Measurements from ENCODE around the gene ZW10. TPM values are rescaled to one million over a fixed set of nuclear protein-coding genes. Genes with fewer than 3 reads are reported as not detected.
"Not testable (repeated sequence)": the region's sequence is repeated elsewhere in the genome, so short reads cannot be mapped to it uniquely, and the experiment has no call there.

Gene ZW10
- total RNA-seq, 4 donors from 2014 or later = 8.8 to 10.9 (median 9.4) TPM

DNA sequence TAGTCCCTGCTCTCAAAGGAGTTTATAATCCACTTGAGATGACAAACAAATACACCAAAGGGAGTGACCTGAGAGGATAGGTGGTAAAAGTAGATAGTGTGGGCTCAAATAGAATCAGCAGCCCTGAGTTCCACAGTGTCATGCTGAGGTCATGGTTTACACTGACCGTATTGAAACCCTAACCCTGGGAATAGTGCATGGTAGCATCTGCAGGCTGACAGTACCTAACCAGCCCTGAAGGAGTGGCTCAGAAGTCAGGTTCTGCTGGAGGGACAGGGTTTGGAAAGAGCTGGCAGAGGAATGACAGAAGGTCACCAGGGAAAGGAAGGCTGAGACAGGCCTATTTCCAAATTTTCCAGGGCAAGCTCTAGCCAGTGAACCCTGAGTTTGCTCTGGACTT is 58.2 kb downstream of the ZW10 start:
- peaks cover 0 to 25% (median 11%) of the 10 kb centered on the region in 4 donors for H3K36me3 ChIP-seq
- H3K4me3 ChIP-seq = no peak overlapping the region
- H3K4me1 ChIP-seq = no peaks in the 10 kb centered on the region
- no peak for TF ChIP-seq EP300 (IDR thresholded peaks at IDR 0.05)
- TF ChIP-seq, protein P1, sequence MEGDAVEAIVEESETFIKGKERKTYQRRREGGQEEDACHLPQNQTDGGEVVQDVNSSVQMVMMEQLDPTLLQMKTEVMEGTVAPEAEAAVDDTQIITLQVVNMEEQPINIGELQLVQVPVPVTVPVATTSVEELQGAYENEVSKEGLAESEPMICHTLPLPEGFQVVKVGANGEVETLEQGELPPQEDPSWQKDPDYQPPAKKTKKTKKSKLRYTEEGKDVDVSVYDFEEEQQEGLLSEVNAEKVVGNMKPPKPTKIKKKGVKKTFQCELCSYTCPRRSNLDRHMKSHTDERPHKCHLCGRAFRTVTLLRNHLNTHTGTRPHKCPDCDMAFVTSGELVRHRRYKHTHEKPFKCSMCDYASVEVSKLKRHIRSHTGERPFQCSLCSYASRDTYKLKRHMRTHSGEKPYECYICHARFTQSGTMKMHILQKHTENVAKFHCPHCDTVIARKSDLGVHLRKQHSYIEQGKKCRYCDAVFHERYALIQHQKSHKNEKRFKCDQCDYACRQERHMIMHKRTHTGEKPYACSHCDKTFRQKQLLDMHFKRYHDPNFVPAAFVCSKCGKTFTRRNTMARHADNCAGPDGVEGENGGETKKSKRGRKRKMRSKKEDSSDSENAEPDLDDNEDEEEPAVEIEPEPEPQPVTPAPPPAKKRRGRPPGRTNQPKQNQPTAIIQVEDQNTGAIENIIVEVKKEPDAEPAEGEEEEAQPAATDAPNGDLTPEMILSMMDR (IDR thresholded peaks at IDR 0.05) = no peak
- no peak for TF ChIP-seq POLR2AphosphoS5 (IDR thresholded peaks at IDR 0.05)
- TF ChIP-seq POLR2A (IDR thresholded peaks at IDR 0.05; ENCODE audit: low read depth) = no peak
- no peak overlapping the region for H3K27ac ChIP-seq (replicated peaks in 1 of 4)
- H3K9me3 ChIP-seq = peaks cover 0 to 13% (median 4%) of the 10 kb centered on the region in 4 donors
- H3K27me3 ChIP-seq = no peaks in the 10 kb centered on the region
- WGBS = 72% methylated on average over 1 of the region's 1 CpG
- intact Hi-C loops (cut with DNase I) = no loop called here
- no peak for DNase-seq (ENCODE audit: extremely low spot score)

DNA sequence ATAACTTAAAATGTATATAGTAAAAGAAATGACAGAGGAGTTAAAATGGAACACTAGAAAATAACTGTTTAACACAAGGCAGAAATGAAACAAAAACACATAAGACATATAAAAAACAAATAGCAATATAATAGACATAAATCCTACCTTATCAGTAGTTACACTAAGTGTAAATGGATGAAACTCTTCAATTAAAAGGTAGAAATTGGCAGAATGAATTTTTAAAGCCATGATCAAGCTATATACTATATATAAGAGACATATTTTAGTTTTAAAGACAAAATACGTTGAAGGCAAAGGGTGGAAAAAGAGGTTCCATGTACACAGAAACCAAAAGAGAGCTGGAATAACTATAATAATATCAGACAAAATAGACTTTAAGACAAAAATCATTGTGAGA is 62.5 kb downstream of the ZW10 start:
- intact Hi-C loops (cut with DNase I) = no loop called here
- Histone ChIP-seq H3K27ac (replicated peaks in 1 of 4) (no peak overlapping the region), H3K9me3 (peaks cover 0 to 30% (median 7%) of the 10 kb centered on the region in 4 donors), H3K27me3 (no peaks in the 10 kb centered on the region), H3K36me3 (peaks cover 0 to 14% (median 8%) of the 10 kb centered on the region in 4 donors), H3K4me3 (no peak overlapping the region), H3K4me1 (no peaks in the 10 kb centered on the region)
- no peak for DNase-seq (ENCODE audit: extremely low spot score)
- 93% methylated on average over 1 of the region's 1 CpG for WGBS
- TF ChIP-seq POLR2AphosphoS5 (IDR thresholded peaks at IDR 0.05) = no peak
- no peak for TF ChIP-seq EP300 (IDR thresholded peaks at IDR 0.05)
- TF ChIP-seq POLR2A (IDR thresholded peaks at IDR 0.05; ENCODE audit: low read depth) = no peak
- TF ChIP-seq, protein P1 (IDR thresholded peaks at IDR 0.05) = no peak

DNA sequence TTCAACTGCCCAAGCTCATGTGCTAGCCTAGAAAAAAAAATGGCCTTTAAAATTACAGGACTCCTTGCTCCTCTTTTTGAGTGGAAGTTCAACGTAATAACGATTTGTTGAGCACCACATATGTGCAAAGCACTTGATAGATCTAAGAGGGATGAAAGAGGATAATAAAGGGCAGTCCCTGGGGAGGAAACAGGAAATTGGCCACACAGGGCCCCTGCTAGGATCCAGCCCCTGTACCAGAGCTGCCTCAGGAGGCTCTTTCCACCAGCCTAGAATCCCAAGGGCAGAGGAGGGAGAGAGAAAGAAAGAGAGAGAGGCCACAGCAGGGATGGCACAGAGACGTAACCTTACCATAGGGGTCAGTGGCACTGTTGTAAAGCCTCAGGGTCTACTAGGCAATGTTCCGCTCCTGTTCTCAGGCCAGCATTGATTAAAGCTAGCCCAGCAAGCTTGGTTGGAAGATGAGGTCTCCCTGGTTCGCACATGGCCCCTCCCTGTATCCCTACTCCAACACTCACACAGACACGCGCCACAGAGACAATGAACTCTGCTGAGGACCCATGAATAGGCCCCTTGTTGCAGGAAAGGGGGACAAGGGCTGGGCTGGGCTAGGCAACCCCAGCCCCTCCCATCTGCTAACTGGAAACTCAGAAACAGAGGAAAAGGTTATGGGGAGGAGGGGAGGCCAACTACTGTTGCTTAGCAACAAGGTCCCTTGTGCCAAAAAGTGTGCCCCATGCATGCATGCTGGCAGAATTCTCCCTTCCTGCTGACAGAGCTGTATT is 67.4 kb downstream of the ZW10 start, which contains the start of gene TMPRSS5:
TMPRSS5 (minus strand) TSS at position 438 of the 785 bp plus-strand sequence; CDS start at position 354, 84 bp downstream.
- no peaks in the 10 kb centered on the region for H3K4me1 ChIP-seq
- intact Hi-C loops (cut with DNase I) = no loop called here
- WGBS = 93% methylated on average over 7 of the region's 7 CpGs
- no peak within 1 kb of the TSS for H3K4me3 ChIP-seq
- peaks cover 0 to 21% (median 4%) of the 10 kb centered on the region in 4 donors for H3K9me3 ChIP-seq
- H3K36me3 ChIP-seq = no peaks in the 10 kb centered on the region
- H3K27me3 ChIP-seq = no peaks in the 10 kb centered on the region
- H3K27ac ChIP-seq (replicated peaks in 1 of 4) = no peak within 1 kb of the TSS
- no peak for DNase-seq (ENCODE audit: extremely low spot score)
- TF ChIP-seq, protein P1 (IDR thresholded peaks at IDR 0.05) = no peak
- TF ChIP-seq POLR2AphosphoS5 (IDR thresholded peaks at IDR 0.05) = peak in 1 of 2 donors; percentile 12
- TF ChIP-seq EP300 (IDR thresholded peaks at IDR 0.05) = no peak
- TF ChIP-seq POLR2A (IDR thresholded peaks at IDR 0.05; ENCODE audit: low read depth) = no peak

DNA sequence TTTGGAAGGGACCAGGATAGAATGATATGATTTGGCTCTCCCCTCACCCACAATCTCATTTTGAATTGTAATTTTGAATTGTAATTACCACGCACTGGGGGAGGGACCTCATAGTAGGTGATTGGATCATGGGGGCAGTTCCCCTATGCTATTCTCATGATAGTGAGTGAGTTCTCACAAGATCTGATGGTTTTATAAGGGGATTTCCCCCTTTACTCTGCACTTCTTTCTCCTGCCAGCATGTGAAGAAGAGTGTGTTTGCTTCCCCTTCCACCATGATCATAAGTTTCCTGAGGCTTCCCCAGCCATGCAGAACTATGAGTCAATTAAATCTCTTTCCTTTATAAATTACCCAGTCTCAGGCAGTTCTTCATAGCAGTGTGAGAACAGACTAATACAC is 69.9 kb downstream of the ZW10 start:
- DNase-seq (ENCODE audit: extremely low spot score); H3K9me3 ChIP-seq; H3K27me3 ChIP-seq; H3K4me1 ChIP-seq; H3K4me3 ChIP-seq; H3K36me3 ChIP-seq; intact Hi-C loops (cut with DNase I); H3K27ac ChIP-seq (replicated peaks in 1 of 4): not testable (repeated sequence)
- 94% methylated on average over 1 of the region's 1 CpG for WGBS

DNA sequence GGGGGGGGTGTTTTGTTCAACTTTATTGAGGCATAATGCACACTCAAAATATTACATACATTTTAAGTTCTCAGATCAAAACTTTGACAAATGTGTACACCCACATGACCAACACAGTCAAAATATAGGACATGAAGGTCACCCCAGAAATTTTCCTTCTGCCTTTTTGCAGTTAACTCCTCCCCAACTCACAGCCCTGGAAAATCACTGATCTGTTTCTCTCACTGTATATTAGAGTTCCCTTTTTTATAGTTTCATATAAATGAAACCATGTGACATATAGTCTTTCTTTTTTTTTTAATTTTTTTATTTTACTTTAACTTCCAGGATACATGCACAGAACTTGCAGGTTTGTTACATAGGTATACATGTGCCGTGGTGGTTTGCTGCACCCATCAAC is 72.0 kb downstream of the ZW10 start:
- TF ChIP-seq, protein P1 (IDR thresholded peaks at IDR 0.05) = no peak
- TF ChIP-seq POLR2AphosphoS5 (IDR thresholded peaks at IDR 0.05) (no peak), EP300 (IDR thresholded peaks at IDR 0.05) (no peak), POLR2A (IDR thresholded peaks at IDR 0.05; ENCODE audit: low read depth) (no peak)
- no peaks in the 10 kb centered on the region for H3K27me3 ChIP-seq
- 100% methylated on average over 1 of the region's 1 CpG for WGBS
- no peaks in the 10 kb centered on the region for H3K9me3 ChIP-seq
- H3K36me3 ChIP-seq = peaks cover 0 to 9% (median 0%) of the 10 kb centered on the region in 4 donors
- intact Hi-C loops (cut with DNase I) = no loop called here
- H3K4me1 ChIP-seq = no peaks in the 10 kb centered on the region
- H3K4me3 ChIP-seq = no peak overlapping the region
- no peak for DNase-seq (ENCODE audit: extremely low spot score)
- H3K27ac ChIP-seq (replicated peaks in 1 of 4) = no peak overlapping the region

Measured in esophagus muscularis mucosa (tissue), 4 donors.